Superior temporal gyrus (tissue), 1 donor: ENCODE measurements around the gene PDZD2.

Experiments used
- DNase-seq: peaks from one replicate; pipeline ENCODE4 v3.0.0-alpha.2; 2016; ENCODE audit errors: extremely low spot score

PDZD2 gene

DNA sequence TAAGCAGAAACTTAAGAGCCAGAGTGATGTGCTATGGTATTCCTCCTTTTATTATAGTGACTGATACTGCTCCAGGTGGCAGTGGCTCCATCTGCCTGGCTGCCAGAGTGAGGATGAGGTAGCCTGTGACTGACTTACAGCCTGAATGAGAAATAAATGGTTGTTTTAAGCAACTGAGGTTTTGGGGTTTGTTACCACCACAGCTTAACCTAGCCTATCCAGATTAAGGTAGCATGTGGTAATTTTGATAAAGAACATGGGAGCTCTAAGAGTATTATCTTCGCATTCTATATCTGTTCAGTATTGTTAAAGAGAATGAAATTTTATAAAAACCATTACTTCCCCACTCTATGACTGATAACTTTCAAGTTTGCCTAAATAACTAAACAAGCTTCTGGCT is 496.2 kb downstream of the PDZD2 start:
- DNase-seq: no peak

DNA sequence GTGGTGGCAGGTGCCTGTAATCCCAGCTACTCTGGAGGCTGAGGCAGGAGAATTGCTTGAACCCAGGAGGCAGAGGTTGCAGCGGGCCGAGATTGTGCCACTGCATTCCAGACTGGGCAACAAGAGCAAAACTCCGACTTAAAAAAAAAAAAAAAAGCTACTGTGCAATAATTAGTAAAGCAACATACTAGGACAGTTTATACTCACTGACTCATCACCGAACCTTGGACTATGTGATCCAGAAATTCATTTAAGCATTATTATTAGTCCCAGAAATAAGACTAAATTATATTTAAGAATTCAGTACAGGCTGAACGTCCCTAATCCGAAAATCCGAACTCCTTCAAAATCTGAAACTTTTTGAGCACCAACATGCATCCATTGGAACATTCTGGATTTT is 497.4 kb downstream of the PDZD2 start:
- DNase-seq: no peak

DNA sequence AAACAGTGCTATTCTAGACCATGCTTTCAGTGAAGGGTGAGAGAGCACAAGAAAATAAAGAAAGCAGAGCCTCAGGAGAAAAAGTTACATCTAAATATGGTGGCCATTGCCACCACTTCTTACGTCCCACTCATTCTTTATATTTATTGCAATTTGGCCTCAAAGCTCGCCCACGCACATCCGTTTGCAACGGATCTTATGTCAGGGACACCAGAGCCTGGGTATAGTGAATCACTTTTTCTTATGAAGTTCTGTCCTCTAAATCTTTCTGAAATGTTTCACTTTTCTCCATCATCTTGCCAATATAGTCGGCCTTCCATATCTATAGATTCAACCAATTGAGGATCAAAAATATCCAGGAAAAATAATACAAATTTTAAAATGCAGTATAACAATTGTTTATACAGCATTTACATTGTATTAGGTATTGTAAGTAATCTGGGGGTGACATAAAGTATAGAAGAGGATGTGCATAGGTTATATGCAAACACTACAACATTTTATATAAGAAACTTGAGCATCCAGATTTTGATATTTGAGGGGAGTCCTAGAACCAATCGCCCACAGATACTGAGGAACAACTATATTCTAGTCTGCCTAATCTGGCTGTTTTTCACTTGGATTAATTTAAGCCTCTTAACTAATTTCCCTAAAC is 500.0 kb downstream of the PDZD2 start:
- DNase-seq: no peak

DNA sequence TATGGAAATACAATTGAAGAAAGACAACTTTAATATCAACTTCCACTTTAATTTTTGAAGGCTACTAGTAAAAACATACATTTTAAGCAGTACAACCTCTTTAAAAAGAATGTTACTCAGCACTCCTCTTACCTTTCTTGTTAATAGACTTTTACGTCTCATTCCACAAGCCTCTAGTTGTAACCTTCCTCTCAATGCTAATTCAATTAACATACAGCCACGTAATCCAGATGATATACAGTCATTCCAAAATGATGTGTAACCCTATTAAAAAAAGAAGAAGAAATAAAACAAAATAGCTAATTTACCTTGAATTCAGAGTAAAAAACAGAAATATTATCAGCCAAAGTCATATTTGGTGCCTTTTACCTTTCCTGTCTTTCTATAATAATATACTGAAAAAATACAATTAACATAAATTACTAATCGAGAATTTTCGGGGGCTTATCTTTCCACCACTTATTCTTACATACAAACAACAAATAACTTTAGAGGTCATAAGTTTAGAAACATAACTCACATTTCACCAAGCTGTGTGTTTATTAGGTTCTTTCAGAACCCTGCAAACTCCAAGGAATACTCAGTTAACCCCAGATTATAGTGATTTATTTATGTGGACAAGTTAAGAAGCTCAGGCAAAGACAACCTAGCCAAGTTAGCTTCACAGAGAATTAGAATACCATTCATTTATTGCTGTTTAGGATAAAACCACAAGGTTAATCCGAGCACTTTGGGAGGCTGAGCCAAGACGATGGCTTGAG is 504.9 kb downstream of the PDZD2 start:
- DNase-seq: no peak

DNA sequence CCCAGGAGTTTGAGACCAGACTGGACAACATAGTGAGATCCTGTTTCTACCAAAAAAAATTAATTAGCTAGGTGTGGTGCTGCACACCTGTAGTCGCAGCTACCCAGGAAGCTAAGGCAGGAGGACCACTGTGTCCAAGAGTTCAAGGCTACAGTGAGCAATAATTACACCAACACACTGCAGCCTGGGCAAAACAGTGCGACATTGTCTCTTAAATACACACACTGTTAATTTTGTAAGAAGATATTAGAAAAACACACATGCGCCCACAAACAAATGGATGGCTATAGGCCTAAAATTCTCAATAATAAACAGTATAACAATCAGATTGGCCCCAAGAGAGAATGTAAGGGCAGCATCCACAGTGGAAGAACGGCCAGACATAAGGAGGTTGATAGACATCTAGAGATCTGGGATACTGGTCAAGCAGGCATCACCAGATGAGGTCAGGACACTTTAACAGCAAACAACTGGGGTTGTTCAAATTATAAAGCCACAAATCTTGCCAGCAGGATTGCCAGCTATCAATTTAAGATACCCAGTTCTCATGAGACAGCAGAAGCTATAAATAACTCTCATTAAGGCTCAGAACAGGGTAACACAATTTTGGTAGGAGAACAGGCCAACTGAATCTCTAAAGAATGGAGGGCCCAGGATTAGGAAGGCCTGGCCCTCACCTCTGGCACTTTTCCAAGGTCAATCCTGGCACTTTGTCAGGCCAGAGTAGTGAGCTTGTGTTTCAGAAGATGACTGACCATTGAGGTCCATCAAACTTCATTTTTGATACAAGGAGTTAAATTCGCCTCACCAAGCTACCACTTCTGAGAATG is 505.7 kb downstream of the PDZD2 start:
- no peak for DNase-seq

DNA sequence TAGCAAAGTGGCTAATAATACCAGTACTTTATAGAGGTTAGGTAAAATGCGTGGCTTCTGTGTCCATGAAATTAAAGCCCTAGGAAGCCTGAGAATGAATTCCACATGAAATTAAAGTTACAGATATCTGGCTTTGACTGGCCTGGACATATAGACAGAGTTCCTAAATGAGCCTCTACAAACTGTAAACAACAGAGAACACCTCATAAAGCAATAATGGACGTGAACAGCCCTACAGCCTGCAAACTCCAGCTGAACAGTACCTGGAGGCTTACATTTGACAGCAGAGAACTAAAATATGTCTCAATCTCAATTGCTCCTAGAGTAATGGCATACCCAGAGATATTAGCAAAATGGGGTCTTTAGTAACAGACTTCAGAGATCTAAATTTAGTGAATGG is 506.4 kb downstream of the PDZD2 start:
- DNase-seq: no peak

DNA sequence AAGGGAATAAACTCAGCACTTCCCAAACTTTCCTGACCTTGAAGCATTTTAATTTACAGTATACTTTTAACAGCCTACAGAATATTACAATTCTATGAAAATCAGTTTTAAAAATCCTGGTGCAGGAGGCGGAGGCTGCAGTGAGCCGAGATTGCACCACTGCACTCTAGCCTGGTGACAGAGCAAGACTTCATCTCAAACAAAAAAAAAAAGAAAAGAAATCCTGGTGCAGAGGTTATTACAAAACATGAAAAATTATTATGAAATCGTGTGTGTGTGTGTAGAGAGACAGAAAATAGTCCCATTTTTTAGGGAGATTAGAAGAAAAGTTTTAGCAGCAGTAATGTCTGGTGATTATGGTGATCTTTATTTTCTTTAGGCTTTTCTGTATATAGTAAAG is 508.3 kb downstream of the PDZD2 start:
- DNase-seq: no peak

DNA sequence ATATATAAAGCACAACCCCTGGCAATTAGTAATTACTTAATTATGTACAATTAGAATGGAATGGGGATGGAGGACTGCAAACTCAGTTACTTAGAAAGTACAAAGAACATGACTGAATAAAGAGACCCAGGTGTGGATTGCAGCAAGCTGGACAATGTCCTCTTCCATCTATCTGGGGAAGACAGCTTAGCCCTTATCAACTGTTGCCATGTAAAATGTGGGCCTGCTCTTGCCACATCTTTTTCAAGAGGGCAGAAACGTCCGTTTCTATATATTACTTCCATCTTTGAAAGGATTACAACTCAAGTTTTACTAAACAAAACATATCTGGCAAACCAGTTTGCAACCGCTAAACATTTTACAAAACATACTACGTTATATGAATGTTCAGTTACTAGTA is 509.0 kb downstream of the PDZD2 start:
- DNase-seq: no peak

DNA sequence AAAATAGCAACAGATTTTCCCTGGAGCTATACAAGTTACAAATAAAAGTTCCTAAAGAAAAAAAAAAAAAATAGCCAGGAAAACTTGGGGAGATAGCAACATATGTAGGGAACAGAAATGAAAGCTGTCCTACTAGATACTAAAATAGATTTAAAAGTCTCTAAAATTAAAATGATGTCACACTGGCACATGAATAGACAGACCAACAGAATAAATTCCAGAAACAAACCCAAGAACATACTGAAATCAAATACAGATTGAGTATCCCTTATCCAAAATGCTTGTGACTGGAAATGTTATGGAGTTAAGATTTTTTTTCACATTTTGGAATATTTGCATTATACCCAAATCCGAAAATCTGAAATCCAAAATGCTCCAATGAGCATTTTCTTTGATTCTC is 511.4 kb downstream of the PDZD2 start:
- DNase-seq: no peak

DNA sequence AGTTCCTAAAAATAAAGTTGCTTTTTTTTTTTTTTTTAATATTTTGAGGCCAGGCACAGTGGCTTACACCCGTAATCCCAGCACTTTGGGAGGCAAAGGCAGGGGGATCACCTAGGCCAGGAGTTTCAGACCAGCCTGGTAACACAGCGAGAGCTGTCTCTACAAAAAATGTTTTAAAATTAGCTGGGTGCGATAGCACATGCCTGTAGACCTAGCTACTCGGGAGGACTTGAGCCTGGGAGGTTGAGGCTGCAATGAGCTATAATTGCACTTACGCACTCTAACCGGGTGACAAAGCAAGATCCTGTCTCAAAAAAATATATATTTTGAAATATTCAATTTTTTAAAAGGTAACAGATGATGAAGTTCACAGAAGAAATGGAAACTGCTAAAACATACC is 512.3 kb downstream of the PDZD2 start:
- no peak for DNase-seq

DNA sequence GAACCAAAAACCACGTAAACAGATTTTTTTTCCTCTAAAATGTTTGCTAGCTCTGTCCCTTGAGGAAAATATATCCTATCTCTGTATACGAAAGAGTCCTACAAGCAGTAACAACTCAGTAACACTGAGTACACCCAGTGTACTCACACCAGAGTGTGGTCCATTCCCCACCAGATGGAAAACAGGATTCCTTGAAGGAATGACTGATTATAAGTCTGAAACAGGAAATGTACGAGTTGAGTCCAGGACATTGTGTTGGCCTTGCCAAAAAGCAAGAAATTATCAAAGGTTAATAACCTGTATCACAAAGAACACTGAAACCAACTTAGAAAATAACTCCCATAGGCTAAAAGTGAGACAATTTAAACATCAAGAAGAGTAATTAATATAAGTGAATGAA is 514.8 kb downstream of the PDZD2 start:
- DNase-seq: no peak

DNA sequence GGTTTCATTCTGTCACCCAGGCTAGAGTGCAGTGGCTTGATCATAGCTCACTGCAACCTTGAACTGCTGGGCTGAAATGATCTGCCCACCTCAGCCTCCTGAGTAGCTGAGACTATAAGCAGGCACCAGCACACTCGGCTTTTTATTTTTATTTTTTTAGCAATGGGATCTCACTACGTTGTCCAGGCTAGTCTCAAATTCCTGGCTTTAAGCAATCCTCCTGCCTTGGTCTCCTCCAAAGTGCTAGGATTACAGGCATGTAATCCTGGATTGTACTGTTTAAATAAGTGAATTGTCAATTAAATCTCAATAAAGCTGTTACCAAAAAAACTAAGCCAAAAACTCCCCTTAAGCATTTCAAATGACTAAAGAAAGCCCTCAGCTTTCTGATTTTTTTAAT is 516.3 kb downstream of the PDZD2 start:
- DNase-seq: no peak

DNA sequence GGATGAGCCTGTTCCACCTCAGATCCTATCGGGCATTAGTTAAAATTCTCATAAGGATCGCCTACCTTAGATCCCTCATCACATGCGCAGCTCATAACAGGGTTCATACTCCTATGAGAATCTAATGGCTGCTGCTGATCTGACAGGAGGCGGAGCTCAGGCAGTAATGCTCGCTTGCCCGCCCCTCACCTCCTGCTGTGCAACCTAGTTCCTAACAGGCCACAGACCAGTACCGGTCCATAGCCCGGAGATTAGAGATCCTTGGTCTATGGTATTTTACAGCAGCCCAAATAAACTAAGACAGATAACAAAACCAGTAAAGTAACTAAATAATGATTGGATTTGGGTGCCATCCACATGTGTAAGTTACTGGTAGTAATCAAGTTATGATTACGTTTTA is 517.7 kb downstream of the PDZD2 start:
- no peak for DNase-seq

DNA sequence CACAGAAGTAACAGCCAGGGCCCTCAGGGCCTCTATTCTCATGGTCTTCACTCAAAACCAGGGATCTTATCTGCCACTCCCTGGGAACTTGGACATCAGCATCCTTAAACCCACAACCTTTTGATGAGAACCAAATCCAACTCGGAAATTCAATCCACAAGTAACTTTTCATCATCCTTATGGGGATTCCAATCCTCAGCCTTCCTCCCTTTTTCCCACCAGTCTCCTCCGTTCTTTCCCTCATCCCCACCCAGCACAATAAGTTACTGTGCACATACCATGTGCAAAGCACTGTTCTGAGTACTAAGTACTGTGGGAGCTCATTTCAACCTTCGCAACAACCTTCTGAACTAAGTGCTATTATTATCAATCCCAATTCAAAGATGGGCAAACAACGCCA is 518.1 kb downstream of the PDZD2 start:
- no peak for DNase-seq

DNA sequence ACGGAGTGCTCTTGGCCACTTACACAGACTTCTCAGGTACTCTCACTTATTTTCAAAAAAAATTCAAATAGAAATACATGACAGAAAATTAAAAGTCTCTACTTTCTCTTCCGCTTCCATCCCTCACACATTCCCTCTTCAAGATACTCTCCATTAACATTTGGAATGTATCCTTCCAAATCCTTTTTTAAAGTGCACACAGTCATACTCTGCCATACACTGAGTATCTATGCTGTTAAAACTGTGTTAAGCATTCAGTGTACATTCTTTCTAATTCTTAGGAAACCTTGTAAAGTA is 519.7 kb downstream of the PDZD2 start:
- no peak for DNase-seq

DNA sequence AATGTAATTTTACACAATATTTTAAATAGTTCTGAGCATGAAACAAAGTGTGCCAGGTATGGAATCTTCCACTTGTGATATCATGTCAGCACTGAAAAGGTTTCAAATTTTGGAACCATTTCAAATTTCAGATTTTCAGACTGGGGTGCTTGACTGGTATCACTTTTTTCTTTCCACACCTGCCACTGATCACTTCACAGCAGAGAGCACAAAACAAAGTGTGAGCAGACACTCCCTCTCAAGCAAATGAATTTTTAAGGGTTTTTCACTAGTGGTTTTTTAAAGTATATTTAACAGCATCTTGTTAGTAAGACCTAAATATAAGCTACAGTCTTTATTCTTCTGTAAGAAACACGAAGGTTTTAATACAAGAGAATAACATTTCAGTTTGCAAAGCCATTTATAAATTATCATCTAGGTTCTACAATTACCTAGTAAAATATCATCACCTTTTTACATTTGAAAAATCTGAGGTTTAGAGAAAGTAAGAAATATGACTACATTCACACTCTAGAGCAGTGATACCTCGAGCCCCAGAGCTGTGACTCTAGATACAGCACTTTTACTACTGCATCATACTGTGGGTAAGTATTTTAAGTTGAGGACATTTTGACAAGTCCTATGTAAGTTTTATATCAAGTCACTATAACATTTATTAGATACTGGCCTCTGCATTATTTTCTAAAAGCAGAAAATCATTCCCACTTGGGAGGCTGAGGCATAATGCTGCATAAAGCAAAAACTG is 520.6 kb downstream of the PDZD2 start:
- DNase-seq: no peak

DNA sequence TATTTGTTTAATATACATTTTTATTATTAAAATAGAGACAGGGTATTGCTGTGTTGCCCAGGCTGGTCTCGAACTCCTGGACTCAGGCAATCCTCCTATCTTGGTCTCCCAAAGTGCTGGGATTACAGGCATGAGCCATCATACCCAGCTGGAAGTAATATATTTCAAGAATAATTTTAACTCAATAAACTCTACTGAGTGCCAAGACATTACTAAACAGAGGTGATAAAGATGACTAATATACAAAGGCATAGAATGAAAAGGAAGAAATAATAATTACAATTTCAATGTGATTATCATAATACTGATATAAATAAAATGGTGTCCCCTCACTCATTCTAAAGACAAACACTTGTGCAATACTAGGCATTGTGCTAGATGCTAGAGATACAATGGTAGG is 521.3 kb downstream of the PDZD2 start:
- DNase-seq: no peak
